ENCODE data around the gene CFAP141.

GRCh38 chr1:154154053-154154452 is 52.1 kb downstream of the CFAP141 start:
- TF ChIP-seq POLR2A (IDR thresholded peaks at IDR 0.05), result no peak
- no peak for TF ChIP-seq CTCF (IDR thresholded peaks at IDR 0.05)
- TF ChIP-seq EP300 (IDR thresholded peaks at IDR 0.05), result no peak
- no peak for TF ChIP-seq POLR2AphosphoS5 (IDR thresholded peaks at IDR 0.05)

All from suprapubic skin (tissue), 4 donors.